GM12891 (cell line): ENCODE data around the gene DIO1.

ENCODE experiments used
- PAX5 ChIP-seq: IDR thresholded peaks from 2 replicates; pipeline ENCODE4 v1.6.1; 2011; ENCODE audit warnings: low read length, moderate library complexity, mild to moderate bottlenecking; ENCODE audit not compliant: insufficient read depth, severe bottlenecking
- POLR2A ChIP-seq: IDR thresholded peaks from 2 replicates; pipeline ENCODE4 v1.6.1; 2011; ENCODE audit warnings: low read depth, low read length, control low read depth
- POLR2AphosphoS5 ChIP-seq: IDR thresholded peaks from 2 replicates; pipeline ENCODE4 v1.6.1; 2011; ENCODE audit warnings: low read depth, low read length, control low read depth
- POU2F2 ChIP-seq: IDR thresholded peaks from 2 replicates; pipeline ENCODE4 v1.6.1; 2011; ENCODE audit warnings: low read depth, mild to moderate bottlenecking, control low read depth, low read length, moderate library complexity
- SPI1 ChIP-seq: IDR thresholded peaks from 2 replicates; pipeline ENCODE4 v1.6.1; 2011; ENCODE audit warnings: low read depth, low read length, control low read depth
- TAF1 ChIP-seq: IDR thresholded peaks from 2 replicates; pipeline ENCODE4 v1.6.1; 2011; ENCODE audit warnings: low read depth, low read length, control low read depth

- no peak for TF ChIP-seq POLR2A
- no peak for TF ChIP-seq POLR2AphosphoS5
- no peak for TF ChIP-seq PAX5
- TF ChIP-seq TAF1: no peak
- TF ChIP-seq SPI1: no peak
- TF ChIP-seq POU2F2: no peak
Measured at GRCh38 chr1:53860967-53861411, 33.0 kb upstream of the DIO1 start.
